HG03060 (cell line): ENCODE measurements around the gene DYNC1H1.

Experiments
- ATAC-seq: cut with Tn5 transposase; IDR thresholded peaks from one replicate; pipeline ENCODE4 v1.9.1; 2021; ENCODE audit warnings: low read depth, moderate number of reproducible peaks; ENCODE audit not compliant: unreplicated experiment

DYNC1H1 gene

GRCh38 chr14:102084931-102085330 lies 120.6 kb downstream of the DYNC1H1 start:
- no peak for ATAC-seq

- no peak for ATAC-seq
Measured at GRCh38 chr14:102085488-102085887, 121.1 kb downstream of the DYNC1H1 start.

GRCh38 chr14:102085948-102086708 lies 121.8 kb downstream of the DYNC1H1 start:
- no peak for ATAC-seq

GRCh38 chr14:102086709-102086971 lies 122.3 kb downstream of the DYNC1H1 start:
- ATAC-seq: no peak

- peak; percentile 53 for ATAC-seq
Measured at GRCh38 chr14:102086972-102087761, 122.8 kb downstream of the DYNC1H1 start, which contains the start of gene HSP90AA1. TSS of gene HSP90AA1 (minus strand) at chr14:102087044. CDS start at chr14:102086378, 666 bp downstream.

- ATAC-seq: no peak
Measured at GRCh38 chr14:102087762-102088011, 123.3 kb downstream of the DYNC1H1 start.

GRCh38 chr14:102088012-102088792 lies 123.8 kb downstream of the DYNC1H1 start:
- no peak for ATAC-seq

GRCh38 chr14:102089621-102090343 lies 125.4 kb downstream of the DYNC1H1 start:
- no peak for ATAC-seq

GRCh38 chr14:102090713-102091112 lies 126.3 kb downstream of the DYNC1H1 start:
- no peak for ATAC-seq

- ATAC-seq: no peak
Measured at GRCh38 chr14:102092806-102093205, 128.4 kb downstream of the DYNC1H1 start.

- no peak for ATAC-seq
Measured at GRCh38 chr14:102094101-102094500, 129.7 kb downstream of the DYNC1H1 start.

GRCh38 chr14:102095231-102095870 lies 131.0 kb downstream of the DYNC1H1 start:
- no peak for ATAC-seq

GRCh38 chr14:102095871-102096568 lies 131.6 kb downstream of the DYNC1H1 start:
- no peak for ATAC-seq

- ATAC-seq: no peak
Measured at GRCh38 chr14:102096569-102097188, 132.3 kb downstream of the DYNC1H1 start.

GRCh38 chr14:102097441-102098135 lies 133.2 kb downstream of the DYNC1H1 start:
- ATAC-seq: no peak

- peak; percentile 57 for ATAC-seq
Measured at GRCh38 chr14:102103062-102103695, 138.8 kb downstream of the DYNC1H1 start.

- ATAC-seq: no peak
Measured at GRCh38 chr14:102105369-102105768, 141.0 kb downstream of the DYNC1H1 start.
